GM18498 (cell line): Measurements from ENCODE around the gene HSD17B3.
"Not testable (repeated sequence)": the region's sequence is repeated elsewhere in the genome, so short reads cannot be mapped to it uniquely, and the experiment has no call there.

Experiments used
- ATAC-seq: cut with Tn5 transposase; IDR thresholded peaks from one replicate; pipeline ENCODE4 v1.9.1; 2021; ENCODE audit warnings: mild to moderate bottlenecking, moderate library complexity; ENCODE audit not compliant: unreplicated experiment

The HSD17B3 gene

DNA sequence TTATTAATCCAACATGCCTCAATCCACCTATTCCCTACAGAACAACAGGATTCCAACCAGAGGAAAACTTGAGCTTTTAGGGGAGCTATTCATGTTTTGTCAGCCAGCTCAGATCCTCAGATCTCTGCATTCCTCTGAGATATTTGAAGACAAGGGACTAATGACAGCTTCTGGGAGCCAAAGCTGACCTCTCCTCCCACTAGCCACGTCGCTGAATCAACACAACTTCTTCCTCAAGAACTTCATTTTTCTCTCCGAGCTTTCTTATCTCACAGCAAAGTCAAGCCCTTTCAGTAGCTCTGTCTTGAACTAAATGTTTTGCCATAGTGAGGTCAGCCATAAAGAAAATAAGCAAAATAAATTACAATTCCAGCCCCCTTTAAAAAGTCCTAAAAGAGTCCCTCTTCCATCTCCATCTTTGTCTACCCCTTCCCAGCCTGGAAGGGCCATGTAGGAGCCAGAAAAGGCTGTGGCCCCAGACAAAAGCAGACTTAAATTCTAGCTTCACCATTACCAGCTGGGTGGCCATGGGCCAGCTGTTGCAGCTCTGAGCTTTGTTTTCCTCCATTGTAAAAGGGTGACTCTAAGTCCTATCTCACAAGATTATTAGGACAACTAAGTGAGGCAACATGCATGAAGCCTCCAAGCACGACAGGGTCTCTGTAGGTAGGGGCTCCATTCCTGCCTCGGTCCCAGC lies 65.0 kb downstream of the HSD17B3 start:
- no peak for ATAC-seq

DNA sequence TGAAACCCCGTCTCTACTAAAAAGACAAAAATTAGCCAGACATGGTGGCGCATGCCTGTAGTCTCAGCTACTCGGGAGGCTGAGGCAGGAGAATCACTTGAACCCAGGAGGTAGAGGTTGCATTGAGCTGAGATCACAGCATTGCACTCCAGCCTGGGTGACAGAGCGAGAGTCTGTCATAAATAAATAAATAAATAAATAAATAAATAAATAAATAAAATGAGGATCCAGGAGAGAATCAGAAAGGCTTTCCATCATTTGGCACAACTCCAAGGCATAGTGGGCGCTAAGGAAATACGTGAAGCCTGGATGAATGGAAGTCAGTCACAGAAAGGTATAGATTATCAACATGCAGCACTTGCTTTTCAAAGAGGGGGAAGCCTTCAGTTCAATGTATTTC lies 65.6 kb downstream of the HSD17B3 start:
- ATAC-seq = not testable (repeated sequence)

DNA sequence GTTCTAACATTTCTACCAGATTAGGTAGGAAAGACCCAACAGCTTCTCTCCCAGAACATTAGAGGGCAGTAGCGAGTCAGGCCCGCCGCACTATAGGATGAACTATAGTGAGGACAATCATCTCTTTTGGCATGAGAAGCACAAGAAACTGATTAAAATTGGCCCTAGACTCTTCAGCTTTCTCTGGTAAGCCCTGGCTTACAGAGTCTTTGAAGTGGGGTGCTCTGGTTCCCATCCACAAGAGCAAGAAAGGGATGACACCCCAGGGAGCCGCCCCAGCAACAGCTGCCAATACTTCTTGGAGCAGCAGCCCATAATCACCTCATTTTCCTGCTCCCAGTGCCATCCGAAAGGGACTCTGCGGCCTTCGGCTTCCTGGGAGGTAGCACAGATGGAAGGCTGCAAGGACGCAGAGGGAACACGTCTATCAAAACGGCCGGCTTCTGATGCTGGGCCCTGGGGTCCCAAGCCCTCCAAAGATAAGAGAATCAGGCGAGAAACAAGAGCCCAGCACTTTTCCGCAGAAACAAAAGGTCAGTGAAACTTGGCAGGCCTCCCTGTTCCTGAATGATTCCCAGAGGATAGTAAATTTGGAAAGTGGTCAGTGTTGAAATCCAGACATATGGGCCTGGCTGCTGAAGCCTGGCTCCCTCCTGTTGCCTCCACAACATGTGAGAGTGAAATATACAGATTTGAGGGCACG lies 69.3 kb downstream of the HSD17B3 start:
- no peak for ATAC-seq

DNA sequence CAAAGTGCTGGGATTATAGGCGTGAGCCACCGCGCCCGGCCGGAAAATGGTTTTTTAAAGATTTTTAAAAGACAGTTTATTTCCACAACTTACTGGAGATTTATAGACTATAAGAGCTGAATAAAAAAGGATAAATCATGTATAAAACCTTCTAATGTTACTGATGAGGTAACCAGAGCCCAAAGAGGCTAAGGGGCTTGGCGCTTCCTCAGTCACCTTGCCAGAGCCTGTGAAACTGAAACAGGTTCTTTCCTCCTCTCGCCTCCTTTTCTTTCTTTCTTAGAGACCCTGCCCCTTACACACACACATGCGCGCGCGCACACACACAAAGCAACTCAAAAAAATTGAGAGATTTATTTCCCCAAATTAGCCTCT lies 69.8 kb downstream of the HSD17B3 start:
- no peak for ATAC-seq

DNA sequence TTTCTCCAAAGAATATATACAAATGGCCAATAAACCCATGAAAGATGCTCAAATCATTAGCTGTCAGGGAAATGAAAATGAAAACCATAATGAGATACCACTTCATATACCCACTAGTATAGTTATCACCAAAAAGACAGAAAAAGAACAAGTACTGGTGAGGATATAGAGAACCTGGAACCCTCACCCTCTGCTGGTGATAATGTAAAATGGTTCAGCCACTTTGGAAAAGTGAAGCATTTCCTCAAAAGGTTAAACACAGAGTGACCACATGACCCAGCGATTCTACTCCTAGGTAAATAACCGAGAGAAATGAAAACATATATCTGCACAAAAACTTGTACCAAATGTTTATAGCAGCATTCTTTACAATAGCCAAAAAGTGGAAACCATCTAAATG lies 72.0 kb downstream of the HSD17B3 start:
- ATAC-seq = no peak

DNA sequence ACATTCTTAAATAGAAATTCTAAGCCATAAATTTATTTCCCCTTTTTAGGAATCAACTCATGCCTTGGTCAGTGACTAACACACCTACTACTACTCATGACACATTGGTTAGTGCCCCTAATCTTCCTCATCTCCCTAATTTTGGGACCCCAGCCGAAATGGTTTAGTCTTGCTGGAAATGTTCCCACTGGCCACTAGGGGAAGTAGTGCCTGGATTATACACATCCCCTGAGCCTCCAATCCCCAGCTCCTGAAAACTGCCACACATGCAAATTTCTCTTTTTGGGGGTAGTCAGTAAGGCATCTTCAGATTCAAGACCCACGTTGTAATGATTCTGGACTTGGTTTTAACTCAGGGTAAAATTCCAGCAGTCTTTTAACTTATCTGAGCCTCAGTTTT lies 79.8 kb downstream of the HSD17B3 start:
- no peak for ATAC-seq

DNA sequence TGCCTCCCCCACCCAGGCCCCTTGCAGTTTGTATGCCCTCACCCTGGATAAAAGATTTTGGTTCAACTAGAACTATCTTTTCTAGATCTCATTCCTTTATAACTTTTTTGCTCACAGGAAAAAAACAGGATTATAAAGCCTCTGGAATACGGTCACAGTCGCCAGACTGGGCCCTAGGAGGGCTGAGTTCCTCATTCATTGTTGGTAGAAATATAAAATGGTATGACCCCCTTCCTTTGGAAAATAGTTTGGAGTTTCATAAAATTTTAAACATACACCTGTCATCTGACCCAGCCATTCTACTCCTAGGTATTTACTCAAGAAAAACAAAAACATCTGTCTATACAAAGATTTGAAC lies 82.1 kb downstream of the HSD17B3 start:
- ATAC-seq = no peak

DNA sequence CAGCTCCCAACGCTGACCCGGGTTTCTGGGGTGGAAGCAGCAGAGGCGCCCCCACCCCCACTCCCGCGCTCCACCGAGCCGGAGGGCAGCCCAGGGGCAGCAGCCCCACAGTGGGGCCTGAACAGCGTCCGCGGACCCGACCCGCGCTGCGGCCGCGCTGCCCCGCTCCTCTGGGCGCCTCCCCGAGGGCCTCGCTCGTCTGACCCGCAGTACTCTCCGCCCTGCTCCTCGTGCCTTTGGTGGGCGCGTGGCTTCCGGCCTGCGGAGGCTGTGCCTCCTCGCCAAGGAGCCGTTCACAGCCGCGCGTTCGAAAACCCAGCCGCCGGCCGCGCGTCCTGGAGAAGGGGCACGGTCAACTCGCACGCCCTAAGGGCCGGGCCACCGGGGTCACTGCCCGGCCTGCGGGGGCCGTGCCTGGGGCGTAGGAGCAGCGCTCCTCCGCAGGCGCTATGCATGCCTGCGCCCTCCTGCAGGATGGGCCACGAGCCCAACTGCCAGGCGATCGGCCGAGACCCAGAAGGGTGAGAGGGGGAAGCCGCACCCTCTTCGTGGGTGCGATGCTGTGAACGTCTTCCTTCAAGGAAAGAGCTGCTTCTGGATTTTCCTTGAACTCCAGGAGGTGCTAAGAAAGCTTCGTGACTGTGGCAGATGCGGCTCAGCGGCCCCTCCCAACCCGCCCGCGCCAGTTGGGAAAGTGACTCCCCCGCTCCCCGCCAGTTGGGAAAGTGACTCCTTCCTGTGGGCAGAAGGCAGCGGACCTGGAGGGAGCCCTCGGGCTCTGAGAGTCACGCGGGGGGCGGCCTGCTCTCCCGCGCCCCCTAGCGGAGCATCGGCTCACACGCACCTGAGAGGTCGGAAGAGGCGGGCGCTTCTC lies 82.7 kb downstream of the HSD17B3 start:
- ATAC-seq = no peak

DNA sequence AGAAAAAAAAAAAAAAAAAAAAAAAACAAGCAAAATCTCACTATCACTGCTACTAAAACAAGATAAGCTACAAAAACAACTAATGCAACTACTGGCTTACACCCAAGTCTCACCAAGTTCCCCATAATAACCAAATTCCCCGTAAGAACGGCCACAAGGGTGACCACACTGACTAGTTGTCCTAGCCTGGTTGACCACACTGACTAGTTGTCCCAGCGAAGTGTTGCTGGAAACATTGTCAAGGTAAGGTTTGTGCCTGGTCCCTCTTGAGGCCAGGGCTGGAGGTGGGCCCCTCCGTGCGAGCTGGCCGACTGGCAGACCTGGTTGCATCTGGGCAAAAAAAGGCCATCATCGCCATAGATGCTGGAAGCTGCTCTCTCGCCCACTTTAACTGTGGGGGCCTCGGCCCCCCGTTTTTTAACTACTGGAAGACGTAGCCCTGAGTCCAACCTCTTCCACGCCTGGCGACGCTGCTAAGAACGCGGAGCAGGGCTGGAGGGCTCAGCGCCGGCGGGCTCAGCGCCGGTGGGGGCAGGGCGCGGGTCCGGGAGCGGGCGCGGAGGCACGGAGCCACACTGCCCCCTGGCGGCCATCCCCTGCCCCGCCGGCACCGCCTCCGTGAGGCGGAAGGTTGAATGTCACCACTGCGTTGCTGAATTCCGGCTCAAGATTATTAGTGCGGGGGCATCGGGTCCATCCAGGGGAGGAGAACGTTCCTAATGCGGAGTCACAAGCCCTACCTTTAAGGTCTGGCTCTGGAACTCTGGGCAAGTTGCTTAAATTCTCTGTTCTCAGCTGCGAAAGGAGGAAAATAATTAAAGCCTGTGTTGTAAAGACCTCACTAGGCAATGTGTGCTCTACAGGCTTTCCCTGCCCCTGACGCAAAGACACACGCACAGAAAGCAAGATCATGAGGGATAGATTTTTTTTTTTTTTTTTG lies 84.0 kb downstream of the HSD17B3 start:
- ATAC-seq = peak; percentile 91

DNA sequence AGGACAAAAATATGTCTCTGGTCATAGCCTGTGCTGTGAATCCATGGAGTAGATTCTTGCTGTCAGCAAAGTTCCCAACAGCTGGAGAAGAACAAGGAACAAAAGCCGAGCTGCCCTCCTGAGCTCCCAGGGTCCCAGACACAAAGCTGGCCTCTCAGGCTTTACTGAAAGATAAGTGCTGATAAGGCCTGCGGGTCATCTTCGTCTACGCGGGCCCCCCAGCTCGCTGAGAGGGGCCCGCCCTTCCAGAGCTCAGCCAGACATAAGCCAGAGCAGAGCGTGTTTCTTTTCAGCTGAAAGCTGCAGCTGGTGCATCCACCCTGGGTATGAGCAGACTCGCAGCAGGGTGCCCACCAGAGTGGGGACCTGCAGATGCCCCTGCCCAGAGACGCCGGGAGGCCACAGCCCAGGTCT lies 84.7 kb downstream of the HSD17B3 start:
- ATAC-seq = no peak

DNA sequence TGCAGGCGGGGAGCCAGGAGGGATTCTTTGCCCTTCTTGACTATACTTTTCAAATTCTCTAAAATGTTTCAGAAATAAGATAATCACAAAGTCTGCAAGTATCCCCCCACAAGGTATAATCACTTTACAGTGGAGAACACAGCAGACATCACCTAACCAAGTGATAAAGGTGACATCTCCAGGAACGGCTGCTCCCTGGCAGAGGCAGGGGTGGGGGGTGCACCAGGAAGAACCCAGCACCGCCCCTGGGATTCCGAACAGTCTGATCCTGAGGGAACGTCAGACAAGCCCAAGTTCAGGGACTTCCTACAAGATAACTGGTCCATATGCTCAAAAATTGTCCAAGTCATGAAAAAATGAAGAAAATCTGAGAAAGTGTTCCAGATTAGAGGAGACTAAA lies 85.4 kb downstream of the HSD17B3 start:
- ATAC-seq = no peak

DNA sequence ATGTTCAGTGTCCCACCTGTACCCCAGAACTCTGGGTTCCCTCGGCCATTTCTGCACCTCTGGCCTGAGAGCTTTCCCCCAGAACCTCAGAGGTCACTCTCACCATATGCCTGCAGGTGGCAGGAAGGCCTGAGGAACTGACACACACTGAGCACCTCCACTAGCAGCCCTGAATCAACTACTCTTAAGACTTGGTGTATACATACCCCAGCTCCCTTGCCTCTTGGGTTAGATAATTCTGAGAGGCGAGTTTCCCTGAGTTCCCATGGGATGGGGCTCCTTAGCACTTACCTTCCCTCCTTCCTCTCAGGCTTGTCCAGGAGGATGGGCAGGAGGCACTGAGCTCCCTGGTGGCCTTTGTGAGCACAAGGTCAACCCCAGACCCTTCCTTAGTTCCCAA lies 86.1 kb downstream of the HSD17B3 start:
- no peak for ATAC-seq

DNA sequence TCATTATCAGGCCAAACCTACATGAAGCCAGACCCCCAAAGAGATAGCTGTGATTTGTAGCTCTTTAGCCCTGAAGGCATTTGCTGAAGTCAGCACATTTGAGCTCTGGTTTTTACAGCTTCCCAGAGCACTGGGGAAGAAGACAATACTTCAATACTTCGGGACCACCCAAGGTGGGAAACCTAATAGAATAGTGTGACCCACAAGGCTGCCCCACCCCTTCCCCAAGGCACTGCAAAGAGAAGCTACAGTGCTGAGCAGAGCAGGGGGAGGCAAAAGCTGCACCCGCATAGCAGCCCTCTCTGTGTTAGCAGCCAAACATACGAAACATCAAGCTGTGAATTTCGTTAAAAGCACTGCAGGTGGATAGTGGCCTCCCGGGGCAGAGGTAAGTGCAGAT lies 87.3 kb downstream of the HSD17B3 start:
- ATAC-seq = no peak

DNA sequence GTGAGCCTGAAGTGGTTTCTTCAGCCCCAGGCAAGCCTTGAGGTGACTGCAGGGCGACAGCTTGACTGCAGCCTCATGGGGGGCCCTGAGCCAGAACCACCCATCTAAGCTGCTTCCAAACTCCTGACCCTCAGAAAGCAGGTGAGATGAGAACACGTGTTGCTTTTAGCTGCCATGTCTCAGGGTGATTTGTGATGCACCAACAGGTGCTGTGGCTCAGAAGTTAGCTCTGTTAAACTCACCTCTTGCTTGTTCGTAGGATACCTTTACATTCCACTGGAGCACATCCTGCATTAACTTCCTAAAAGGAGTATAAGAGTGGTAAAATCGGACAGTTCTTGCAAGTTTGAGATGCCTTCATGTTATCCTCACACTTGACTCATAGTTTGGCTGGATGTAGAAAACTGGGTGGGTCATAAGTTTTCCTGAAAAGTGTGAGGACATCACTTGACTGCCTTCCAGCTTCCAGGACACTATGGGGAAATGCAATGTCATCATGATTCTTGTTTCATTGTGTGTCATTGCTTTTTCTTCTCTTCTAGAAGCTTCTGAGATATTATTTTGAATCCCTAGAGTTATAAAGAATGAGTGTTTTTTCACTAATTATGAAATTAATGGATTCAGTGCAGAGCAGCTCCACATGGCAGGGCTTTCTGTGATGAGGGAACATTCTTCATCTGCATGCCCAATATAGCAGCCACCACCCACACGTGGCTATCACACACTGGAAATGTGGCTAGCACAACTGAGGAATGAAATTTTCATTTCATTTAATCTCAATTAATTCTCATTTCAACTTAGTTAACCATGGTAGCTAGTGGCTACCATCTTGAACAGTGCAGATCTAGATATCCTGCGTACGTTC lies 92.3 kb downstream of the HSD17B3 start:
- ATAC-seq = no peak

DNA sequence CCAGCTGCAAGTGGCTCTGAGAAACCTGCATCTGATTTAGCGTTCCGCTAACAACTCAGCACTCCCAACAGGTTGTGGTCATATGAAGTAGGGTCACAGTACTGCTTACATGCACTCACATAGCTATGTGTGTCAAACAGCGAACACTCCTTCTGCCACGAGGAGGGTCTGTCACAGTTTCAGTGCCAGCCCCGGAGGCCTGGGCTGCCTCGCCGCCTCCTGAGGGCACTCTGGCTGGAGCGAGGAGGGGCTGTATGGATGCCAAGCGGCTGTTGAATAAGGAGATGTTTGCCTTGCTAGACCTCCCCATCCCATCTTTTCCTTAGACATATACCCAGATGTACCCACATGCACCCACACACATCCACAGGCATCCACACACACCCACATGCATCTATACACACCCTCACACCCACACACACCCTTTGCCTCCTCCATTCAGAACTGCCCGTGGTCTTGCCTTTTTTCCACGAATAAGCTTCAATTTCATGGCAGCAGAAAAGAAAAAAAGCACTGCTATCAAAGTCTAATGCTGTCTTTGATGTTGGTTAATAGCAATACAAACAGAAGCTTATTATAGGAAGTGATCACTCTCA lies 95.7 kb downstream of the HSD17B3 start:
- ATAC-seq = no peak

DNA sequence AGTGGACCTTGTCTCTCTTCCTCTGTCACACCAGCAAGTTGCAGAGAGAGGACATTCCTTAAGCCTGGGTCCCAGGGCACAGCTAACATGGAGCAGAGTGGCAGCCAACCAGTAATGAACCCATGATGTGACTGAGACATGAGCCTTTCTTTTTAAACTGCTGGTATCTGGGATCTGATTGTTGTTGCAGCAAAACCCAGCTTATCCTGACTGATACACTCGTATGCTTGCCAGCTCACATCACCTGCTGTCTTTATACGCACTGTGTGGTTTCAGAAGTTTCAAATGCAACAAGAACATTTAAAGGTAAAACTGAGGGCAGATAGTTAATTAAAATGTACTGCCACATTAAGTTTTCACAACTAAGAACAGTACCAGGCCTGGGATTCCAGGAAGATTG lies 97.1 kb downstream of the HSD17B3 start:
- ATAC-seq = no peak

DNA sequence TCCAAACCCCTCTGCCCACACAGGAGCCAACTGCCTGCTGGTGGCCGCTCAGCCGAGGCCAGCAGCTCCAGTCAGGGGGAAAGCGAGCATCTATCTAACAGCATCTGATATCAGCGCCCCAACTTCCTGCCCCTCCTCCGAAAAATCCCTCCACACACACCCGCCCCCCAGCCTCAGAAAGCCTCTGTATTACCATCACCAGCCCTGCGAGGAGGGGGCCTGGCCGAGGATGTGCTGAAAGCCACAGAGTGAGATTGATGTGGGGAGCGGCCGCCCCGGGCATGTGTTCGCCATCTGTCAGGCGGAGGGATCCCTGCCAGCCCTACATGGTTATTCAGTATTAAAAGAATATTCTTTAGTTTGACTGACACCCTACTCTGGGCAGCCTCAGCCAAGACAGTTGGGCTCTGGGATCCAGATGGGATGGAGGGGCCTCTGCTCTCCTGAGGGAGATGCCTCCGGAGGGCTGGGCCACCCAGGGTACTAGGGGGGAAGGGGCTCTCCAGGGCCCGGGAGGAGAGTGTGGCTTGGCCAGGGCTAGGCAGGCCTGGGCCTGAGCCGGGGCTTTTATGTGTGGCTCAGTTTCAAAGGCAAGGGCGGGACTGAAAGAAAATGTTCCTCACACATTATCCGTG lies 98.0 kb downstream of the HSD17B3 start:
- no peak for ATAC-seq

DNA sequence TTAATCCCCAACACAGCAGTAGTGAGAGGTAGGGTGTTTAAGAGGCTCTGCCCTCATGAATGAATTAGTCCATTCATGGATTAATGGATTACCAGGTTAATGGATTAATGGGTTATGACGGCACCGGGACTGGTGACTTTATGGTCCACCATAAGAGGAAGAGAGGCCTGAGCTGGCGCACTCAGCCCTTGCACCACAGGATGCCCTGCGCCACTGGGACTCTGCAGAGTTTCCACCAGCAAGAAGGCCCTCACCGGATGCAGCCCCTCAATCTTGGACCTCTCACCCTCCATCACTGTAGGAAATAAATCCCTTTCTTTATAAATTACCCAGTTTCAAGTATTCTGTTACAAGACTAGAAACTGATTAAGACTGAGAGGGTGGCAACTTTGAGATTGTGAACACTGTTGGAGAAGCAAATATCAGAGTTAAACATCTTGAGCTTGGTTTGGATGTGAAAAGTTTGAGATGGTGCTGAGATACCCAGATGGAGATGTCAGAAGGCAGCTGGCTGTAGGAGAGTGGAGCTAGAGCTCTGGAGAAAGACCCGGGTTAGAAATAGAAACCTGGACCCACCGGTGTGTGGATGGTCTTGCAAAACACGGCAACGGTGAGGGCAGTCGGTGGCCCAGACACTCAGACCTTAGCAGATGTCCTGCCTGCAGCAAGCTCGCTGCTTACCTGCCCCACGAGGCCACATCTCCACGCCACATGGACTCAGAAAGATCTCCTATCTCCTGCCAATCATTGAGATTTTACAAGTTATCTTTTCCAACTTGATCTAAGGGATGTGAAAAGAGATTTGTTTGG lies 98.8 kb downstream of the HSD17B3 start:
- no peak for ATAC-seq
